22Rv1 (cell line): ENCODE results near the gene ERVV-1.
"Not testable (repeated sequence)": the region's sequence is repeated elsewhere in the genome, so short reads cannot be mapped to it uniquely, and the experiment has no call there.

ENCODE experiments used
- H3K27ac ChIP-seq: fragments of 450-650 bp; 2 replicates; pipeline ENCODE4 v1.5.1; 2017
- CTCF ChIP-seq: fragments of 450-650 bp; IDR thresholded peaks from 2 replicates; pipeline ENCODE4 v1.5.1; 2017; ENCODE audit warnings: mild to moderate bottlenecking
- ZFX ChIP-seq: fragments of 450-650 bp; IDR thresholded peaks from 2 replicates; pipeline ENCODE4 v1.6.1; 2017; ENCODE audit warnings: antibody characterized with exemption, borderline replicate concordance

The ERVV-1 gene, protein sequence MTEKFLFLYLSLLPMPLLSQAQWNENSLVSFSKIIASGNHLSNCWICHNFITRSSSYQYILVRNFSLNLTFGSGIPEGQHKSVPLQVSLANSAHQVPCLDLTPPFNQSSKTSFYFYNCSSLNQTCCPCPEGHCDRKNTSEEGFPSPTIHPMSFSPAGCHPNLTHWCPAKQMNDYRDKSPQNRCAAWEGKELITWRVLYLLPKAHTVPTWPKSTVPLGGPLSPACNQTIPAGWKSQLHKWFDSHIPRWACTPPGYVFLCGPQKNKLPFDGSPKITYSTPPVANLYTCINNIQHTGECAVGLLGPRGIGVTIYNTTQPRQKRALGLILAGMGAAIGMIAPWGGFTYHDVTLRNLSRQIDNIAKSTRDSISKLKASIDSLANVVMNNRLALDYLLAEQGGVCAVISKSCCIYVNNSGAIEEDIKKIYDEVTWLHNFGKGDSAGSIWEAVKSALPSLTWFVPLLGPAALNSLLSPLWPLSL

GRCh38 chr19:53013621-53014020 is at the start of gene ERVV-1:
Gene ERVV-1, plus strand, starts transcription at chr19:53013921. Its CDS starts 170 bp downstream, at chr19:53014091.
- no peak for TF ChIP-seq CTCF
- no peak for TF ChIP-seq ZFX
- H3K27ac ChIP-seq: no peak within 1 kb of the TSS

DNA sequence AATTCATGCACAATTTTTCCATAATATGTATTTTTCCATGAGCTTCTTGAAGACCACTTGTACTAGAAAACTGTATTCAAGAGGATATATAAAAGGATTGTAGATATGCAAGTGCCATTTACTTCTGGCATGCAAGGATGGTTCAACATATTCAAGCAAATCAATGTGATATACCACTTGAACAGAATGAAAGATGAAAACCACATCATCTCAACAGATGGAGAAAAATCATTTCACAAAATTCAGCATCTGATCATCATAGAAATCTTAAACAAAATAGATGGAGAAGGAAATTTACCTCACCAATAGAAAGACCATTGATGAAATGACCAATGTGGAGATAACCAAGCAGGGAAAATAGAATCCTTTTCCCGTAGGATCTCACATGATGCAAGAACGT is 45.9 kb upstream of the ERVV-1 start:
- no peak overlapping the region for H3K27ac ChIP-seq
- TF ChIP-seq ZFX (no peak), CTCF (no peak)

DNA sequence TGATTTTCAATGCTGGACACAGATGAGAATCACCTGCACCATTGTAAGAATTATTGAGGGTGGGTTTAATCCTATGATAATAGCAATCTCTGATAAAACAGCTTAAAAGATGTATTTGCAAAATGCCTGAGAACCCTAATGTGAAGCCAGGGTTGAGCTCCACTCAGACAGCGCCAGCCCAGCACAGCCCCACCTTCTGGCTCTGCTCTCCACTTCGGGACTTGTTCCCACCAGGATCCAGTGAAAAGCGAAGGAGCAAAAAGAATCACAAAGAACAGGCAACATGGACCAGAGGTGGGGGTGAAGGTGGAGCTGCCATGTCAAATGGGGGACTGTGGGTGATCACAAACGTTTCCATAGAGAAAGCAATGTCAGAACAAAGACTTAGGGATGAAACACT is 32.4 kb upstream of the ERVV-1 start:
- no peak for TF ChIP-seq CTCF
- no peak overlapping the region for H3K27ac ChIP-seq

DNA sequence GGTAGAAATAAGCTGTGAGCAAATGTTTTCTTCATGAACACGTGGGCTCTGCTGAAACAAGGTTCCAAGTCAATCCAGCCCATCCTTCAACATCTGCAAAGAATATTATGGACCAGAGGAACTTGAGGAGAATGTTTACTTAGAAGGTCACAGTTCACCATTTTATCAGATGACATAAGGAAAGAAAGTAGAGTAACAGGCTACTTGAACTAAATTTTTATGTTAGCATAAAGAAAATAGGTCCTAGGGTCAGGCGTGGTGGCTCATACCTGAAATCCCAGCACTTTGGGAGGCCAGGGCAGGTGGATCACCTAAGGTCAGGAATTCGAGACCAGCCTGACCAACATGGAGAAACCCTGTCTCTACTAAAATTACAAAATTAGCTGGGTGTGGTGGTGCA is 30.6 kb upstream of the ERVV-1 start:
- H3K27ac ChIP-seq: not testable (repeated sequence)

GRCh38 chr19:52987221-52987620 is 26.5 kb upstream of the ERVV-1 start:
- TF ChIP-seq ZFX: no peak
- TF ChIP-seq CTCF: no peak
- no peak overlapping the region for H3K27ac ChIP-seq

GRCh38 chr19:52988506-52988905 is 25.2 kb upstream of the ERVV-1 start:
- H3K27ac ChIP-seq: no peak overlapping the region
- TF ChIP-seq CTCF (no peak), ZFX (no peak)

GRCh38 chr19:52990759-52991418 is 22.8 kb upstream of the ERVV-1 start:
- H3K27ac ChIP-seq: no peak overlapping the region
- no peak for TF ChIP-seq ZFX
- TF ChIP-seq CTCF: no peak
